C4-2B (cell line): ENCODE measurements around the gene COASY.
"Not testable (repeated sequence)": the region's sequence is repeated elsewhere in the genome, so short reads cannot be mapped to it uniquely, and the experiment has no call there.

Experiments used
- CTCF ChIP-seq: fragments of 450-650 bp; conservative IDR thresholded peaks from 2 replicates; pipeline ENCODE4 v1.5.1; 2017; ENCODE audit warnings: mild to moderate bottlenecking
- ZFX ChIP-seq: fragments of 450-650 bp; IDR thresholded peaks from 2 replicates; pipeline ENCODE4 v1.6.1; 2017

DNA sequence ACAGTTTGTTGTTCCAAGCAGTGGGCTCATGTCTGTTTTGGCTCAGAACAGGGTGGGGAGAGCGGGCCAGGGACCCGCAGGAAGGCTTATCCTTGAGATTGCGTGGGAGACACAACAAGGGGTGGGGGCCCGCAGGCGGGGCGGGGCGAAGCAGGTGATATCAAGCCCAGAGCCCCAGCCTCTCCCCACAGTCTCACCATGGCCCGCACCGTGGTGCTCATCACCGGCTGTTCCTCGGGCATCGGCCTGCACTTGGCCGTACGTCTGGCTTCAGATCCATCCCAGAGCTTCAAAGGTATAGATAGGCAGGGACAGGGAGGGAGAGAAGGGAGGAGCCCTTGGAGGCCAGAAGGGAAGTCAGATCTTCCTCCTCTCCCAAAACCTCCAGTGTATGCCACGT lies 9.2 kb upstream of the COASY start, which contains the start of gene HSD17B1:
- not testable (repeated sequence) for TF ChIP-seq CTCF, ZFX
